NCI-H2196 (cell line): ENCODE results near the gene TARP.

ENCODE experiments used
- DNase-seq: peaks from one replicate; lab custom pipeline; 2025; ENCODE audit not compliant: unreplicated experiment; lab: John Stamatoyannopoulos, UW

The TARP gene

GRCh38 chr7:38220452-38220851 lies 53.0 kb downstream of the TARP start:
- no peak for DNase-seq

GRCh38 chr7:38217672-38218071 lies 55.8 kb downstream of the TARP start:
- DNase-seq, result no peak

GRCh38 chr7:38215735-38216670 lies 57.4 kb downstream of the TARP start:
- peak; percentile 36 for DNase-seq

GRCh38 chr7:38215115-38215514 lies 58.3 kb downstream of the TARP start:
- DNase-seq, result no peak

GRCh38 chr7:38211940-38212339 lies 61.5 kb downstream of the TARP start:
- DNase-seq, result no peak

- DNase-seq, result no peak
Observed at GRCh38 chr7:38211486-38211885, 62.0 kb downstream of the TARP start.
